Measurements from ENCODE around the gene PSMD1.
"Not testable (repeated sequence)": the region's sequence is repeated elsewhere in the genome, so short reads cannot be mapped to it uniquely, and the experiment has no call there.

The PSMD1 gene

GRCh38 chr2:231191896-231192872 lies 135.5 kb downstream of the PSMD1 start:
- WGBS (ENCODE audit: insufficient coverage): 94% methylated on average over 8 of the region's 19 CpGs
- peak in 1 of 3 donors; percentile 13 for DNase-seq
- ChIA-PET POLR2A (interaction anchor here (0.7 kb wide), 1 partner anchor 152 kb away, joined by 3 read pairs; no protein-coding TSS in a partner anchor), CTCF (interaction anchor here (0.7 to 1.4 kb wide), 7 partner anchors 10 to 220 kb away, joined by 3 to 4 read pairs (median 3); no protein-coding TSS in a partner anchor)
- no peak overlapping the region for H3K4me3 ChIP-seq (ENCODE audit: control insufficient read depth in 1 of 7, extremely low read depth in 1 of 7, insufficient read depth in 4 of 7, low read depth in 2 of 7, low read length in 6 of 7)
- H3K9me3 ChIP-seq (ENCODE audit: control extremely low read depth in 1 of 5, control insufficient read depth in 4 of 5, insufficient read depth in 2 of 5, low read depth in 1 of 5, low read length in 4 of 5): peaks cover 0 to 1% (median 0%) of the 10 kb centered on the region in 5 experiments
- peaks cover 0 to 5% (median 2%) of the 10 kb centered on the region in 4 experiments for H3K4me1 ChIP-seq (ENCODE audit: control extremely low read depth in 1 of 4, control insufficient read depth in 4 of 4, insufficient read depth in 4 of 4, low read length in 3 of 4)
- no peak overlapping the region for H3K27ac ChIP-seq (ENCODE audit: insufficient read depth in 1 of 2, low read depth in 1 of 2, low read length in 2 of 2, poor library complexity in 1 of 2, severe bottlenecking in 2 of 2)
- H3K36me3 ChIP-seq (ENCODE audit: control insufficient read depth in 4 of 4, insufficient read depth in 4 of 4, low read length in 3 of 4): no peaks in the 10 kb centered on the region
- H3K27me3 ChIP-seq (replicated peaks in 2 of 5; ENCODE audit: control insufficient read depth in 4 of 5, insufficient read depth in 5 of 5, low read length in 4 of 5): peaks cover 3 to 17% (median 7%) of the 10 kb centered on the region in 5 experiments

DNA sequence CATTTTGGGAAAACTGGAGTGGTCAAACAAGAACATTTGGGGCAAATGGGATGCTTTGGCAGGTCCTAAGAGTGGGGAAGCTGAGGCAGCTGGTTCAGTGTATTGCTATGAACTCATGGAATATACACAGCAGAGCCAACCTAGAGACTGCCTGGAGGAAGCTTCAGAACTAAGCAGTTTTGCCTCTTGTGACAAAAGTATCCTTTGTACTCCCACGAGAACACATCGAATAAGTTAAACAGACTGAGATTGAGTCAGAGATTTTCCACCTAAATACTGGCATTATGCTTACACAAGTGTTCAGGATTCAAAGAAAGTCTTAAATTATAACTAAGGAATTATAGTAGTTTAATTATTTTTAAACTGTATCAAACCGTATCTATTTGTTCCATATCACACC lies 136.5 kb downstream of the PSMD1 start:
- CTCF ChIA-PET: interaction anchor here (0.7 to 1.0 kb wide), 2 partner anchors 11 to 219 kb away, joined by 3 to 4 read pairs; no protein-coding TSS in a partner anchor
- Histone ChIP-seq H3K27ac (ENCODE audit: insufficient read depth in 1 of 2, low read depth in 1 of 2, low read length in 2 of 2, poor library complexity in 1 of 2, severe bottlenecking in 2 of 2) (no peak overlapping the region), H3K36me3 (ENCODE audit: control insufficient read depth in 4 of 4, insufficient read depth in 4 of 4, low read length in 3 of 4) (no peaks in the 10 kb centered on the region), H3K4me3 (ENCODE audit: control insufficient read depth in 1 of 7, extremely low read depth in 1 of 7, insufficient read depth in 4 of 7, low read depth in 2 of 7, low read length in 6 of 7) (no peak overlapping the region), H3K4me1 (ENCODE audit: control extremely low read depth in 1 of 4, control insufficient read depth in 4 of 4, insufficient read depth in 4 of 4, low read length in 3 of 4) (peaks cover 0 to 11% (median 8%) of the 10 kb centered on the region in 4 experiments), H3K27me3 (replicated peaks in 2 of 5; ENCODE audit: control insufficient read depth in 4 of 5, insufficient read depth in 5 of 5, low read length in 4 of 5) (peaks cover 3 to 17% (median 7%) of the 10 kb centered on the region in 5 experiments), H3K9me3 (ENCODE audit: control extremely low read depth in 1 of 5, control insufficient read depth in 4 of 5, insufficient read depth in 2 of 5, low read depth in 1 of 5, low read length in 4 of 5) (peaks cover 0 to 1% (median 0%) of the 10 kb centered on the region in 5 experiments)
- DNase-seq: no peak
- 100% methylated on average over 2 of the region's 3 CpGs for WGBS (ENCODE audit: insufficient coverage)
- POLR2A ChIA-PET: no interaction called here

GRCh38 chr2:231196592-231196991 lies 139.9 kb downstream of the PSMD1 start:
- Histone ChIP-seq H3K4me3 (ENCODE audit: control insufficient read depth in 1 of 7, extremely low read depth in 1 of 7, insufficient read depth in 4 of 7, low read depth in 2 of 7, low read length in 6 of 7) (no peak overlapping the region), H3K36me3 (ENCODE audit: control insufficient read depth in 4 of 4, insufficient read depth in 4 of 4, low read length in 3 of 4) (no peaks in the 10 kb centered on the region), H3K9me3 (ENCODE audit: control extremely low read depth in 1 of 5, control insufficient read depth in 4 of 5, insufficient read depth in 2 of 5, low read depth in 1 of 5, low read length in 4 of 5) (peaks cover 0 to 1% (median 0%) of the 10 kb centered on the region in 5 experiments), H3K27ac (ENCODE audit: insufficient read depth in 1 of 2, low read depth in 1 of 2, low read length in 2 of 2, poor library complexity in 1 of 2, severe bottlenecking in 2 of 2) (no peak overlapping the region), H3K4me1 (ENCODE audit: control extremely low read depth in 1 of 4, control insufficient read depth in 4 of 4, insufficient read depth in 4 of 4, low read length in 3 of 4) (peaks cover 0 to 16% (median 15%) of the 10 kb centered on the region in 4 experiments), H3K27me3 (replicated peaks in 2 of 5; ENCODE audit: control insufficient read depth in 4 of 5, insufficient read depth in 5 of 5, low read length in 4 of 5) (peaks cover 0 to 3% (median 2%) of the 10 kb centered on the region in 5 experiments)
- CTCF ChIA-PET: interaction anchor here (0.7 to 2.4 kb wide), 3 partner anchors 10 to 874 kb away, joined by 3 to 7 read pairs (median 3); no protein-coding TSS in a partner anchor
- POLR2A ChIA-PET: no interaction called here
- 100% methylated on average over 3 of the region's 5 CpGs for WGBS (ENCODE audit: insufficient coverage)
- no peak for DNase-seq

GRCh38 chr2:231197196-231197595 lies 140.5 kb downstream of the PSMD1 start:
- DNase-seq; H3K9me3 ChIP-seq (ENCODE audit: control extremely low read depth in 1 of 5, control insufficient read depth in 4 of 5, insufficient read depth in 2 of 5, low read depth in 1 of 5, low read length in 4 of 5); H3K27ac ChIP-seq (ENCODE audit: insufficient read depth in 1 of 2, low read depth in 1 of 2, low read length in 2 of 2, poor library complexity in 1 of 2, severe bottlenecking in 2 of 2); POLR2A ChIA-PET; H3K27me3 ChIP-seq (replicated peaks in 2 of 5; ENCODE audit: control insufficient read depth in 4 of 5, insufficient read depth in 5 of 5, low read length in 4 of 5); H3K36me3 ChIP-seq (ENCODE audit: control insufficient read depth in 4 of 4, insufficient read depth in 4 of 4, low read length in 3 of 4): not testable (repeated sequence)
- CTCF ChIA-PET: interaction anchor here (0.7 to 2.4 kb wide), 2 partner anchors 9 to 874 kb away, joined by 3 to 7 read pairs; no protein-coding TSS in a partner anchor
- 94% methylated on average over 3 of the region's 7 CpGs for WGBS (ENCODE audit: insufficient coverage)
- peak overlapping the region in 2 of 7 experiments; percentile 90 to 96 for H3K4me3 ChIP-seq (ENCODE audit: control insufficient read depth in 1 of 7, extremely low read depth in 1 of 7, insufficient read depth in 4 of 7, low read depth in 2 of 7, low read length in 6 of 7)
- H3K4me1 ChIP-seq (ENCODE audit: control extremely low read depth in 1 of 4, control insufficient read depth in 4 of 4, insufficient read depth in 4 of 4, low read length in 3 of 4): peaks cover 0 to 16% (median 15%) of the 10 kb centered on the region in 4 experiments

DNA sequence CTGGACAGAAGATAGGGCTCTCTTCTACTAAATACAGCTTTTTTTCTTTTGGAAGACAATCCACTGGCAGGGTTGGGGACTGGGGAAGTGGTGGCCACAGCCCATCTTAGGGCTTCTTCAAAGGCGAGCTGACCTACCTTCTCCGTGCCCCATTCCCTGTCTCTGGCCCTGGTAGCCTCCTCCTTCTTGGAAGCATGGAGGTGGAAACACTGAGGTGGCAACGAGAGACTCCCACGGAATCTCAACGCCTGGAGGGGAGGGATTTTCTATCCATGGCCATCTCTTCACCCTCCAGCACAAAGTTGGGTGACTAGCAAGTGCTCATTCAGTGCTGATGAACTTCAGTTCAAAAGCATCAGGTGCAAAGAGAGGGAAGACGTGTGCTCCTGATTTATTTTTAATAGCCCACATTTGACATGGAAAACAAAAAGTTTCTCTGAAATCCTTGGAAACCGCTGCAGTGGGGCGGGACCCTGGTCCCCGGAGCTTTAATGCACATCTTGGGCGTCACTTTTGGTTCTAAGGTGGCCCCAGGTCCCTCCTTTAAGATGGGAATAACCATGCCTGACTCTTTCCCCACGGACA lies 141.1 kb downstream of the PSMD1 start:
- Histone ChIP-seq H3K9me3 (ENCODE audit: control extremely low read depth in 1 of 5, control insufficient read depth in 4 of 5, insufficient read depth in 2 of 5, low read depth in 1 of 5, low read length in 4 of 5) (peaks cover 0 to 1% (median 0%) of the 10 kb centered on the region in 5 experiments), H3K27me3 (replicated peaks in 2 of 5; ENCODE audit: control insufficient read depth in 4 of 5, insufficient read depth in 5 of 5, low read length in 4 of 5) (peaks cover 0 to 3% (median 0%) of the 10 kb centered on the region in 5 experiments), H3K4me3 (ENCODE audit: control insufficient read depth in 1 of 7, extremely low read depth in 1 of 7, insufficient read depth in 4 of 7, low read depth in 2 of 7, low read length in 6 of 7) (peak overlapping the region; percentile 68 to 96 (median 89)), H3K36me3 (ENCODE audit: control insufficient read depth in 4 of 4, insufficient read depth in 4 of 4, low read length in 3 of 4) (no peaks in the 10 kb centered on the region), H3K4me1 (ENCODE audit: control extremely low read depth in 1 of 4, control insufficient read depth in 4 of 4, insufficient read depth in 4 of 4, low read length in 3 of 4) (peaks cover 0 to 16% (median 15%) of the 10 kb centered on the region in 4 experiments), H3K27ac (ENCODE audit: insufficient read depth in 1 of 2, low read depth in 1 of 2, low read length in 2 of 2, poor library complexity in 1 of 2, severe bottlenecking in 2 of 2) (no peak overlapping the region)
- 29% methylated on average over 8 of the region's 11 CpGs for WGBS (ENCODE audit: insufficient coverage)
- CTCF ChIA-PET: interaction anchor here (2.4 kb wide), 1 partner anchor 8 kb away, joined by 7 read pairs; no protein-coding TSS in a partner anchor
- POLR2A ChIA-PET: no interaction called here
- DNase-seq: peak in 1 of 3 donors; percentile 3

GRCh38 chr2:231198291-231199173 lies 141.9 kb downstream of the PSMD1 start, which contains the start of gene ARMC9:
ARMC9 (plus strand) TSS chr2:231198631; CDS start chr2:231206239, 7,608 bp downstream.
- Histone ChIP-seq H3K4me3 (ENCODE audit: control insufficient read depth in 1 of 7, extremely low read depth in 1 of 7, insufficient read depth in 4 of 7, low read depth in 2 of 7, low read length in 6 of 7) (peak within 1 kb of the TSS; percentile 68 to 96 (median 89)), H3K27me3 (replicated peaks in 2 of 5; ENCODE audit: control insufficient read depth in 4 of 5, insufficient read depth in 5 of 5, low read length in 4 of 5) (peaks cover 0 to 3% (median 0%) of the 10 kb centered on the region in 5 experiments), H3K36me3 (ENCODE audit: control insufficient read depth in 4 of 4, insufficient read depth in 4 of 4, low read length in 3 of 4) (no peaks in the 10 kb centered on the region), H3K9me3 (ENCODE audit: control extremely low read depth in 1 of 5, control insufficient read depth in 4 of 5, insufficient read depth in 2 of 5, low read depth in 1 of 5, low read length in 4 of 5) (peaks cover 0 to 1% (median 0%) of the 10 kb centered on the region in 5 experiments), H3K27ac (ENCODE audit: insufficient read depth in 1 of 2, low read depth in 1 of 2, low read length in 2 of 2, poor library complexity in 1 of 2, severe bottlenecking in 2 of 2) (no peak within 1 kb of the TSS), H3K4me1 (ENCODE audit: control extremely low read depth in 1 of 4, control insufficient read depth in 4 of 4, insufficient read depth in 4 of 4, low read length in 3 of 4) (peaks cover 0 to 16% (median 15%) of the 10 kb centered on the region in 4 experiments)
- peak; percentile 34 to 58 (median 43) for DNase-seq
- under 1% methylated on average over 77 of the region's 83 CpGs for WGBS (ENCODE audit: insufficient coverage)
- ChIA-PET POLR2A (no interaction called here), CTCF (no interaction called here)
